H1 (cell line): ENCODE data around the gene PLCH2. TPM values are rescaled to one million over a fixed set of nuclear protein-coding genes. Genes with fewer than 3 reads are reported as not detected.

Experiments used
- CTCF ChIP-seq, 3 experiments: IDR thresholded peaks; 1 replicate in 2 of 3; 2 replicates in 1 of 3; pipeline versions ENCODE4 v1.5.1 to v1.6.1; 2011; ENCODE audit warnings: low read length in 3 of 3, mild to moderate bottlenecking in 3 of 3, inconsistent platforms in 2 of 3, low read depth in 1 of 3, moderate library complexity in 1 of 3; ENCODE audit not compliant: insufficient read depth in 1 of 3; ENCODE audit errors: control extremely low read depth in 1 of 3
- SIX5 ChIP-seq: IDR thresholded peaks from 2 replicates; pipeline ENCODE4 v1.6.1; 2011; ENCODE audit warnings: mild to moderate bottlenecking, low read depth, low read length
- polyA plus RNA-seq, 7 experiments: library from polyadenylated mRNA; depleted of rRNA in 3 of 7; stranded (reverse) in 5 of 7; unstranded in 2 of 7; fragments of >200 nt in 5 of 7; fragments of 200-250 nt in 2 of 7; gene quantifications; 1 replicate in 5 of 7; 2 replicates in 1 of 7; 4 replicates in 1 of 7; pipeline versions ENCODE4 v1.2.1 to v1.2.3, GENCODE V29; 2011 to 2013; ENCODE audit warnings: missing spikeins in 2 of 7, mixed read lengths in 2 of 7
- total RNA-seq: library from RNA; stranded (reverse); fragmentation: NEBNext Ultra II Directional; extraction: Animal tissue kit (Norgen Biotek cat#: 25700); gene quantifications from 2 replicates; pipeline ENCODE4 v1.2.1, GENCODE V29; 2021

Gene PLCH2
- total and polyA plus RNA-seq, 2 of the 8 experiments (the other 6 are each of a cell fraction or from before 2014, with no cell fraction given): 0.14 to 0.19 TPM

- TF ChIP-seq CTCF (IDR thresholded peaks at IDR 0.05; ENCODE audit: control extremely low read depth in 1 of 3, insufficient read depth in 1 of 3, low read depth in 1 of 3, low read length in 3 of 3): peak in 2 of 3 experiments; percentile 59 to 60; a peak in 3 of 4 replicates
- no peak for TF ChIP-seq SIX5
Observed at GRCh38 chr1:2539312-2539907, 63.3 kb downstream of the PLCH2 start (continued).
